GM19452 (cell line): ENCODE results near the gene EIF2AK2.
"Not testable (repeated sequence)": the region's sequence is repeated elsewhere in the genome, so short reads cannot be mapped to it uniquely, and the experiment has no call there.

Experiments used
- ATAC-seq: cut with Tn5 transposase; IDR thresholded peaks from one replicate; pipeline ENCODE4 v1.9.1; 2021; ENCODE audit not compliant: unreplicated experiment

Gene EIF2AK2

DNA sequence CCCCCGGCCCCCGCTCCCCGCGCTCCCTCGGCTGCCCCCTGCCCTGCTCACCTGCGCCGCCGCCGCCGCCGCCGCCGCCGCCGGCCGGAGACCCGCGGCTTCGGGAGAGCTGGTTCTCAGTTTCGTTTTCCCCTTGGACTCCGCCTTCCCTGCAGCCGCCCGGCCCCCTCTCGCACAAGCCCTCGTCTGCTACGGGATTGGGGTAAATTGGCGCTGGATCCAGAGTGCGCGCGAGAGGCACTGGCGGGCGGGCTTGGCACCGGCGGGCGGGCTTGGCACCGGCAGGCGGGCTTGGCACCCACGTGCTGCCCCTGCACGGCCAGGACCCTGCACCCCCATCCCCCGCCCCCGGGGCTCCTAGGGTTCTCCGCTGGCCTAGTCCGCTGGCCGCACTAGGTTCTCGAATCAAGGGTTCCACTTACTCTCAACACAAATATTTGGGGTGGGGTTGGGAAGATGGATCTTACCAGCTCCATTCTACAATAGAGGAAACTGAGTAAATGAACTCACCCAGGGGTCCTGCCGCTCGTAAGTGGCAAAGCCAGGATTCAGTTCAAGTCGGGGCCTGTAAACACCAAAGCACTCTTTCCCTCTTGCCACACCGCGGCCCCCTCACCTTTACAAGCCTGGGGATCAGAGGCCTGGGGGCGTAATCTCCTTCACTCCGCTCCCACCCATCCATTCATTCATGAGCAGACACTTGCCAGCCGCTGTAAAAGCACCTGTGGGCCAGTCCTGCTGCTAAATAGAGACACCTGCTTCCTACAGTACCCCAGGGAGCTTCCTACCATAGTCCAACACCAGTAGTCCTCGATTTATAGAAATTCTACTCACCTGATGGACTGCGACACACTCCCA is at the start of gene EIF2AK2:
TSS of gene EIF2AK2 (minus strand) at position 124 of the 858 bp plus-strand sequence. CDS start 9,174 bp downstream, outside the sequence.
- ATAC-seq: peak; percentile 91

DNA sequence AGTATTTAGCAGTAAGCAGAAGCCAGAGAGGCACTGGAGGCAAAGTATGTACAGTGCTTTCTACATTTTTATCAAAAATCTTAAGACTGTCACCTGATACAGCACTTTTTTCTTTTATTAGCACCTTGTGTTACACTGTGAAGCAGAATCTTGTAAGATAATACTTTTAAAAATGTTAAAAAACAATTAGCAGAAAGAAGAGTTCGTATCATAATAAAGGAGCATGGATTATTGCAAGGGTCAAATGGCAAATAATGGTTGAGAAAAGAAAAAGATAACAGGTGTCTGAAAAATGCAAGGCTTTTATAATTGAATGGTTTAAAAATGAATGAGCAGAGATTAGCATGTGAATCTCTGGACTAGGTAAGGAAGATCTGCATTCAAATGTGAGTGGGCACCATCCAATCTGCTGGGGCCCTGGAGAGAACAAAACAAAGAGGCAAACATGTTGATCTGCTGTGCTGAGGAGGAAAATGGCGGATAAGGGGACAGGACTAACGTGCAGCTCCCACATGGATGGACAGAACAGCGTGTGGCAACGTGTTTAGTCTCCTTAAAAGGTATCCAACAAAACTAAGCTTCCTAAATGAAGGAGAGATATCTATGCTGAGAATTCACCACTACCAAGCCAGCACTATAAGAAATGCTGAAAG is 49.0 kb upstream of the EIF2AK2 start:
- no peak for ATAC-seq

DNA sequence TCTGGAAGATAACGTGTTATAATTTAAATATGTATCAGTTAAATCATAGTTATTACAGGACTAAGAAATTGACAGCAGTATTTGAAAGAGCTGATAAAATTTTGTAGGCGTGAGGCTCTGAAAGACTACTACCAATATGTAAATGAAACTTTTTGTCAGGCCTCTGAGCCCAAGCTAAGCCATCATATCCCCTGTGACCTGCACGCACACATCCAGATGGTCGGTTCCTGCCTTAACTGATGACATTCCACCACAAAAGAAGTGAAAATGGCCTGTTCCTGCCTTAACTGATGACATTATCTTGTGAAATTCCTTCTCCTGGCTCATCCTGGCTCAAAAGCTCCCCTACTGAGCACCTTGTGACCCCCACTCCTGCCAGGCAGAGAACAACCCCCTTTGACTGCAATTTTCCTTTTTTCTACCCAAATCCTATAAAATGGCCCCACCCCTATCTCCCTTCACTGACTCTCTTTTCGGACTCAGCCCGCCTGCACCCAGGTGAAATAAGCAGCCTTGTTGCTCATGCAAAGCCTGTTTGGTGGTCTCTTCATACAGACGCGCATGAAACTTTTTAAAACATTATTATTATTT is 48.4 kb upstream of the EIF2AK2 start:
- not testable (repeated sequence) for ATAC-seq

DNA sequence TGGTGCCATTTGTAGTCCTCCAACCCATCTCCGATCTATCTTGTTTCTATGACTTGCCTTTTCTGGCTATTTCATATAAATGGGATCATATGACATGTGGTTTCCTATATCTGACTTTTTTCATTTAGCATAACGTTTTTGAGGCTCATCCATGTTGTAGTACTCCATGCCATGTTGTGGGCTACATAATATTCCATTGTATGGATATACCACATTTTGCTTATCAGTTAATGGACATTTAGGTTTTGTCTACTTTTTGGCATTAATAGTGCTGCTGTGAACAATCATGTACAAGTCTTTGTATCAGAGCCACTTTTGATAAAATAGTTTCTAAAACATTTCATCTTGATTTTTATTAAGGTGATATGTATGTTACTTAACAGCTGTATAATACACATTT is 46.9 kb upstream of the EIF2AK2 start:
- ATAC-seq: no peak

DNA sequence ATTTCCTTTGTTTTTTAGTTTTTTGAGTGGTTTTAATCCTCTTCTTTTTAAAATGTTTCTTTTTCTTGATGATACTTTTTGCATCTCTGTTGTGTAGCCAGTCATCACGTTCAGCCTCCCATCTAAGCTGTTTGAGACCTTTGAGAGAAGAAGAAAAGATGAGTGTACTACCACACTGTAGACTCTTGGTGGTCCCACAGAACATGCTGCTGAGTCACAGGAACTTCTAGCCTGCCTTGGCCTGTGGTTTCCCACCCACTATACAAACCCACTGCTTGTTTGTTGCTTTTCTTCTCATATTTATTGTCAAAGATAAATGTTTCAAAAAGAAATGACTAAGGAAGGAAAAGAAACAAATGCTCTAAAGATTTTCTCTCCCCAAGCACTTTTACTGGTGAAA is 45.0 kb upstream of the EIF2AK2 start:
- ATAC-seq: no peak

DNA sequence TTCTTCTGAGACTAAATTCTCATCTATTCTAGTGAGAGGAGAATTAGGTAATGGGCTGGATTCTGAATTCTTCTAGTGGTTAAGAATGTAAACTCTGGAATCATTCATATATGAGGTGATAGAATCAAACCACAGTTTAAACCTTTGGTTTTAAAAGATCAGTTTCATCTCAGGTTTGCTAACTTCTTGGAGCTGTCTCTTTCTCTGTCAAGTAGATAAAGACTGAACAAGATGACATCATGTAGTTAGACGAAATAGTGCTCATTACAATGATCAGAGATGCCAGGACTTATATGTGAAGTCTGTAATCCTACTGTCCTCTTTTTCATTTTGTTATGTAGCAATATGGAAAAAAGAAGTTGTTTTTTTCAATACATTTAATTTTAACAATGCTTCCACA is 44.4 kb upstream of the EIF2AK2 start:
- ATAC-seq: no peak

DNA sequence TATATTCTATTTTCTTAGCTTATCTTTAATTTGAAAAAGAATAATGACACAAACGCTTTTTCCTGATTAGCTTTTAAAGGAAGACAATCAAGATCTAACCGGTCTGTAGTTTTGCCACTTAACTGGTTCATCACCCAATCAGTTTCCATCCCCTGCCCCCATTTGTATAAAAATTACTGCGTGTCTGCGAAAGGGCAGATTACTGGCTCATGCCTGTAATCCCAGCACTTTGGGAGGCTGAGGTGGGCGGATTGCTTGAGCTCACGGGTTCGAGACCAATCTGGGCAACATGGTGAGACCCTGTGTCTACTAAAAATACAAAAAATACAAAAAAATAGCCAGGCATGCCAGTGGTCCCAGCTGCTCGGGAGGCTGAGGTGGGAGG is 41.9 kb upstream of the EIF2AK2 start:
- no peak for ATAC-seq

DNA sequence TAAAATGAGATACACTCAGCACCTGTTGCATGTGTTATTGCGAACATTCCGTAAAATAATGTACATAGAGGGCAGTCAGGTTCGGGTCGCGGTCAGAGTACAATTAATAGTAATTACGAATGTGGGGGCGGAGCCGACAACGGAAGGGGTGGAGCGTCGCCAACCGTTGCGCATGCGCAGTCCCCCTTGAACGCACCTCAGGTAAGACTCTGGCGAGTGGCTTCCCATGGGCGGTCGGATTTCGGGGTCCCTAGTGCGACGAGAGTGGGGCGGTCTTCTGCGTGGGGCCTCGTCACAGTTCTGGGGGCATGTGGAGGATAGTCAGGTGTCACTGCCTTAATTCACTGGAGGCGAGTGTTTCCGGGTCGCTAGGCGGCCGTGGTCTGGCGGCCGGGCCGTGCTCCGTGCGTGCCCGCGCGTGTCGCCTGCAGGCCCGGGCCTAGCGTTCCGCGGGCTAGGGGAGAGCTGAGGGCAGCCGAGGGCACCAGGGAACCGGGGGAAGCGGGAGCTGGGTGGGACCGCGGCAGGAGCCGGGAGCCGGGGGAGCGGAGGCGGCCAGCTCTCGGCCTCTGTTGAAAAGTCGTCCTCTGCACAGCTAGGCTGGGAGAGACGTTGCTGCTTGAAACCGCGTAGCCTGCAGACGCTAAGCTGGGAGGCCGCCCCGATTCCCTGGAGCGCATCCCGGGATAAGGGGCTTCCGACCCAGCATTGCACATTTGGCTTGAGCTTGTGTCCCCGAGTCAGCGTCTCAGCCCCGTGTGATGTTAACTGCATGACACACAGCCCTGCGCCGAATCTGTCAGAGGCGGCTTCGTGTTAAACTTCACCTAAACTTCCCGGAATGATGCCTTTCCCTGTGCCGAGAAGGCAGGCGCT is 39.8 kb upstream of the EIF2AK2 start, which contains the start of gene CEBPZOS:
TSS of gene CEBPZOS (plus strand) at position 177 of the 876 bp plus-strand sequence. CDS start 3,209 bp downstream, outside the sequence.
- ATAC-seq: peak; percentile 71

DNA sequence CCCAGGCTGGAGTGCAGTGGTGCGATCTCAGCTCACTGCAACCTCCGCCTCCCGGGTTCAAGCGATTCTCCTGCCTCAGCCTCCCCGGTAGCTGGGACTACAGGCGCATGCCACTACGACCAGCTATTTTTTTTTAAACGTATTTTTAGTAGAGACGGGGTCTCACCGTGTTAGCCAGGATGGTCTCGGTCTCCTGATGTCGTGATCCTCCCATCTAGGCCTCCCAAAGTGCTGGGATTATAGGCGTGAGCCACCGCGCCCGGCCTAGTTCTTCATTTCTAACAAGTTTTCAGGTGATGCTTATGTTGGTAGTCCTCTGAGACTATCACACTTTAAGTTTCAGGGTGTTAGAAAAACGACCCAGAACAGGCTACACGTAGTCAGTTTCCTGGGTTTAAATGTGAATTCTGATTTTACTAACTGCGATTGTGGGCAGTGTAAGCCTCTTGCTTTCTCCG is 39.1 kb upstream of the EIF2AK2 start:
- ATAC-seq: not testable (repeated sequence)

DNA sequence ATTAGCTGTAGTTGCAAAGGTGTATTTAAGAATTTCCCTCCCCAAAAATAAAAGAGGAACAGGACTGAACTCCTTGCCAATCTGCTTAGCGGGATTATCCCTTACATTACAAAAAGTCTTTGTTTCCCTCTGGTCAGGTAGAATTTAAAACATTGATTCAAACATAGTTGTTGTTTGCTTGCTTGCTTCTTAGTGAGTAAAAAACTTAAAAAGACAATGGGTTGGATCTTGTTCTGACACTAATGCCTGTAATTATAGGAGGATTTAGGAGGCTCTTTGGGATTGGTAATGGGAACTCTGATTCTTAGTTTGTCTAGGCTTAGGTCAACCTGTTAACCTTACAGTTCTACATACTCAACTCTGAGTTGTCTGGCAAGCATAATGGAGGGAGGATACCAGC is 35.8 kb upstream of the EIF2AK2 start:
- no peak for ATAC-seq

DNA sequence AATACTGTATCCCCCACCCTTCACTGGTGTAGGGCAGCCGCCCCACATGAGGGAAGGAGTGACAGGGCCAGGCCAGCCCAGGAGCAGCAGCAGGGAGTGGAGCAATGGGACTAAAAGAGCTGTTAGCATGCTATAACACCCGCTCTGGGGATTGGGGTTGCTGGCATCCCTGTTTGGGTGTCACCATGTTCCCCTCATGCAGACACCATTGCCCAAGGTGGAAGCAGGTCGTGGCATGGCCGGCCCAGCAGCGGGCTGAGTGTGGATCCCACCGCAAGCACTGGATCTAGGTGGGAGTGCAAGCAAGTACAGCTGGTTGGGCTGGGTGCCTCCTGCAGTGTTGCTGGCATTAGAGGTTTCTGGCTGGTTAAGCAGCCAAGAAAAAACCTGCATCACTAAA is 35.0 kb upstream of the EIF2AK2 start:
- no peak for ATAC-seq

DNA sequence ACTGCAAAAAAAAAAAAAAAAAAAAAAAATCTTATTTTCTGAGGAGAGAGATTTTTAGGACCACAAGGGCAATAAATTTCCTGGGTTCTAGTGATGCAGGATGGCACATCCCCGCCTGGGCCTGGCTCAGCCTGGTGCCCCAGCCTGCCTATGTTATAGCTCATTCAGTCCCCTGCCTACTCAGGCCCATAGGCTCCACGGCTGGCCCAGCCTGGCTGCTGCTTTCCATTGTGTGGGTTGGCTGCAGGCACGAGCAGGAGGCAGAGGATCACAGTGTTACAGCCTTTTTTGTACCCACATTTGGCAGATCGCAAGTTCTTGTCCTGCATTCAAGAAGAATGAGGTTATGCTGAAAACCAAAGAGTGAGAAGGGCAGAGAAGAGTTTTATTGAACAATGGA is 34.5 kb upstream of the EIF2AK2 start:
- ATAC-seq: no peak

DNA sequence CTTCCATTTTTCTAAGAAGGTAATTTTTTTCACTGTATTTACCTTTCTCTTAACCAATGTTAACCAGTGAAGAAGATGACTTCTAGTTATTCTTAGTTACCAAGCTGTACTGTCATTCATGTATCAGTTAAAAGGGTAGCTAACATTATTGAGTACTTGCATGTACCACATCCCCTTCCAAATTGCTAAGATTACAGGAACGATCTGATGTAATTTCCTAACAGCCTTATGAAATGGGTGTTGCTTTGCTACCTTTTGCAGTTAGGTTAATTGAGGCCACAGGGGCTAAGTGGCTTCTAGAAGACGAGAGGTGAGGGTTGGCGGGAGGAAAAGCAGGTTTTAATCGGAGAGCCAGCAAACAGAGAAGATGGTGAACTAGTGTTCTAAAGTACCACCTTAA is 33.5 kb upstream of the EIF2AK2 start:
- ATAC-seq: no peak

DNA sequence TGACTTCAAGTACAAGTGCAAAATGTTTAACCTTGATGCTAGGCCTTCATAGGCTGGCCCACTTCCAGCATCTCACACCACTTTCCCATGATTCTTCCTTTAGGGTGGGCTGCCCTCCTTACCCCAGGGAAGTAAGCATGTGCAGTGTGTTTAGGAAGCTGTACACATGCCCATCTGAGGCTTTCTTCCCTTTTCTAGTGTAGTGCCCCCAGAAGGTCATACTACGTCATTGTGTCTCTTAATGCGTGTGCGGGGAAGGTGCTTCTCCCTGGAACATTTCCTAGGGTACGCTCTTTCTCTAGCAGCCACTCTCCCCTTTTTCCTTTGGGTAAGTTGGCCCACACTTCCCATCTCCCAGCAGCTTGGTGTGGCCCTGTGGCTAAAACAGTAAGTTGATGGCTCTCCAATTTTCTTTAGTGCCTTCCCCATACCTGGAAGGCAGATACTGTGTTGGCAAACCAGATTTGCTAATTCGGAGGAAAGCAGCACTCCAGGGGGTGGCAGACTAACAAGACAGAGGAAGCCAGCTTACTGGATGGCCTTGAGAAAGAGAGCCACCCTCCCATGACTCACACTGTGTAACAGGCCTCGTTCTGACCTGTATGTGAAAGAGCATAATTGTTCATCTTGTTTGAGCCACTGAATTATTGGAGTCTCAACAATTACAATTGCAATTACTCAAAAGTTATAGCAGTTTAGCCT is 32.8 kb upstream of the EIF2AK2 start:
- no peak for ATAC-seq

DNA sequence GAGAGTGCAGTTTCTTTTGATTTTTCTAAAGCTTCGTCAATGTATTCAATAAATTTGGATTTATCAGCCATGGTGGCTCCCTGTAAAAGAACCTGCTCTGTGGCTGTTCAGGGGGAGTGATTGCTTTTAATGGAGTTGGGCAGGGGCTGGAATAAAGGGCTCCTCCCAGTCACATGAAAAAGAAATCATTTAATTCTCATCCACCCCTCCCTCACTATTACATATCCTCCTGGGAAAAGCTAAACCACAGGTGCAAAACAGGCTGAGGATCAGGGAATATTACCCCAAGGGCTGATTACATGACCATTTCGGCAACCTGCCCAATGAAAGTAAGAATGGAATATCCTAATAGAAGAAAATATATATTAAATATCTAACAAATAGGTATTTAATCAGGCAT is 31.8 kb upstream of the EIF2AK2 start, which contains the start of gene SULT6B1:
TSS of gene SULT6B1 (minus strand) at position 101 of the 400 bp plus-strand sequence. CDS start at position 71, 30 bp downstream.
- ATAC-seq: no peak

DNA sequence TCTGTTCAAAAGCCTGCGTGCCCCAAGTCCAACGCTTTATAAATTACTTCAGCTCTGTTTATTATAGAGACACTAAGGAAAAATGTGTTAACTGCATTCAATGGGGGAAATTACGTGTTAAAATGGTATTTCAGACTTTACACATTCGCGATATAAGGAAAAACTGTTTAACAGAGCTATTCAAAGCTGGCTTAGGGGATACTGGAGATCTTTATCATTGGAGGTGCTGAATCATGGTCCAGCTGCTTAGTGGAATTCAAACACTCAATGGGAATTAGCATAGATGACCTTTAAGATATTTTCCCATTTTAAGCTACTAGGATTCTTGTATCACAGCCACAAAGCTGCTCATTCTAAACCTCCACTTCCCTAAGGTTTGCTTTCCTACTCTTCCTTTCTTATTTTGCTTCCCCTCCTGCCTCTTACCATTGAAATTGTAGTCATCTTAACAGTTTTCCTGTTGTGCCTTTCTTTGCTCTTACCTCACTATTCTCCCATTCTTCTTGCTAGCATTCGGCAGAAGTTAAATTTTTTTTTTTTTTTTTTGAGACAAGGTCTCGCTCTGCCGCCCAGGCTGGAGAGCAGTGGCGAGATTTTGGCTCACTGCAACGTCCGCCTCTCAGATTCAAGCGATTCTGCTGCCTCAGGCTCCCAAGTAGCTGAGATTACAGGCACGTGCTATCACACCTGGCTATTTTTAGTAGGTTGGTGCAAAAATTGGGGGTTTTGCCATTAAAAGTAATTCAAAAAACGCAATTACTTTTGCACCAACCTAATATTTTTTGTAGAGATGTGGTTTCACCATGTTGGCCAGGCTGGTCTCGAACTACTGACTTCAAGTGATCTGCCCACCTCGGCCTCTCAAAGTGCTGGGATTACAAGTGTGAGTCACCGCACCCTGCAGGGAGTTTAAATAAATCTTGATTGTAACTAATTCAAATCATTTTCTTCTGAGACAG is 25.2 kb upstream of the EIF2AK2 start:
- no peak for ATAC-seq

DNA sequence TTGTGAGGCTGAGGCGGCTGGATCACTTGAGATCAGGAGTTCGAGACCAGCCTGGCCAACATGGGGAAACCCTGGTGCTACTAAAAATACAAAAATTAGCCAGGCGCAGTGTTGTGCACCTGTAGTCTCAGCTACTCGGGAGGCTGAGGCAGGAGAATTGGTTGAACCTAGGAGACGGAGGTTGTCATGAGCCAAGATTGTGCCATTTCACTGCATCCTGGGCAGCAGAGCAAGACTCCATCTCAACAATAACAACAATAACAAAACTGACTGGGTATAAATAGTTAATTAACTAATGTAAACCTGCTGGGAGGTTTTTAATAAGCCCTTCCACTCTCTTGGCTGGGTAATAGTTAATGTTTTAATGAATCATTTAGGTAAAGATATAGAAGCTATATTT is 23.9 kb upstream of the EIF2AK2 start:
- ATAC-seq: no peak

DNA sequence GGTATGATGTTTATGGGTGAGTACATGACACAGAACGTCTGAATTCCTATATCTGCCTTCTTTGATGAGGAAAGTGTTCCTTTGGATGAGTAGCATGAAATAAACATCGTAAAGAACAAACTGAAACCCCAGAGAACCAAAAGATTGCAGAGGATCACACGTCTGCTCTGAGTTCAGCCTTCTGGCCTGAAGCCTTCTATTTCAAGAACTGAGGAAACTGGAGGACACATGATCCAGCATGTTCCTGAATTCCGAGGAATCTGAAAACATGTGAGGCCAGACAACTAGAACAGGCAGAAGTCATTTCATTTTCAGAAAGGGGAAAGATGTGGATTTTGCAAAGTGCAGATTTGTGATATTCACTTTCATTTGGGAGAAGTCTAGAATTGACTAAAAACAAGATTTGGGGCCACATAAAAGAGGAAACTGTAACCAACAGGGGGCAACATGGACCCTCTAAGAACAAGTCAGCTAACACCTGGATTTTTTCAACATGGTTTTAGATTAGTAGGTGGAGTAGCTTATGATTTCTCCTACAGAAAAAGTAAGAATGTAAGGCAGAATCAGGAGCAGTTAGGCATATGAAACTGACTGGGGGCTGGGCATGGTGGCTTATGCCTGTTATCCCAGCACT is 23.3 kb upstream of the EIF2AK2 start:
- no peak for ATAC-seq
